ENCODE results near the gene ISCU.

ISCU gene

GRCh38 chr12:108562348-108563135 lies at the start of gene ISCU:
TSS of gene ISCU (plus strand) at chr12:108562596. CDS start at chr12:108562623, 27 bp downstream.
- TF ChIP-seq, protein P1, sequence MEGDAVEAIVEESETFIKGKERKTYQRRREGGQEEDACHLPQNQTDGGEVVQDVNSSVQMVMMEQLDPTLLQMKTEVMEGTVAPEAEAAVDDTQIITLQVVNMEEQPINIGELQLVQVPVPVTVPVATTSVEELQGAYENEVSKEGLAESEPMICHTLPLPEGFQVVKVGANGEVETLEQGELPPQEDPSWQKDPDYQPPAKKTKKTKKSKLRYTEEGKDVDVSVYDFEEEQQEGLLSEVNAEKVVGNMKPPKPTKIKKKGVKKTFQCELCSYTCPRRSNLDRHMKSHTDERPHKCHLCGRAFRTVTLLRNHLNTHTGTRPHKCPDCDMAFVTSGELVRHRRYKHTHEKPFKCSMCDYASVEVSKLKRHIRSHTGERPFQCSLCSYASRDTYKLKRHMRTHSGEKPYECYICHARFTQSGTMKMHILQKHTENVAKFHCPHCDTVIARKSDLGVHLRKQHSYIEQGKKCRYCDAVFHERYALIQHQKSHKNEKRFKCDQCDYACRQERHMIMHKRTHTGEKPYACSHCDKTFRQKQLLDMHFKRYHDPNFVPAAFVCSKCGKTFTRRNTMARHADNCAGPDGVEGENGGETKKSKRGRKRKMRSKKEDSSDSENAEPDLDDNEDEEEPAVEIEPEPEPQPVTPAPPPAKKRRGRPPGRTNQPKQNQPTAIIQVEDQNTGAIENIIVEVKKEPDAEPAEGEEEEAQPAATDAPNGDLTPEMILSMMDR (IDR thresholded peaks at IDR 0.05): no peak

DNA sequence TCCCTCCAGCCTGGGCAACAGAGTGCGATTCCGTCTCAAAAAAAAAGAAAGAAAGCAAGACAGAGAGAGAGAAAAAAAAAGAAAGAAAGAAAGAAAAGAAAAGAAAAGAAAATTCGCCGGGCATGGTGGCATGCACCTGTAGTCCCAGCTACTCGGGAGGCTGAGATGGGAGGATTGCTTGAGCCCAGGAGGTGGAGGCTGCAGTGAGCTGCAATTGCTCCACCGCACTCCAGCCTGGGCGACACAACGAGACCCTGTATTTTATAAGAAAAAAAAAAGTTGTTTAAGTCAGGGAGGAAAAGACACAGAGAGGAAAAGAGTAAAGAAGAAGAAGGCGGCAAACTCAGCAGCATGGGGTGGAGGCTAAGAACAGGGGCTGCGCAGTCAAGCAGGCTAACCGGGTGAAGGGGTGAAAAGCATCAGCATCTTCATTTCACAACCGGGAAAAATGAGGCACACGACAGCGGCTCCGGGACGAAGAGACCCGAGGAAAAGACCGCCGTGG lies 47.9 kb upstream of the ISCU start:
- TF ChIP-seq, protein P1 (IDR thresholded peaks at IDR 0.05): no peak

DNA sequence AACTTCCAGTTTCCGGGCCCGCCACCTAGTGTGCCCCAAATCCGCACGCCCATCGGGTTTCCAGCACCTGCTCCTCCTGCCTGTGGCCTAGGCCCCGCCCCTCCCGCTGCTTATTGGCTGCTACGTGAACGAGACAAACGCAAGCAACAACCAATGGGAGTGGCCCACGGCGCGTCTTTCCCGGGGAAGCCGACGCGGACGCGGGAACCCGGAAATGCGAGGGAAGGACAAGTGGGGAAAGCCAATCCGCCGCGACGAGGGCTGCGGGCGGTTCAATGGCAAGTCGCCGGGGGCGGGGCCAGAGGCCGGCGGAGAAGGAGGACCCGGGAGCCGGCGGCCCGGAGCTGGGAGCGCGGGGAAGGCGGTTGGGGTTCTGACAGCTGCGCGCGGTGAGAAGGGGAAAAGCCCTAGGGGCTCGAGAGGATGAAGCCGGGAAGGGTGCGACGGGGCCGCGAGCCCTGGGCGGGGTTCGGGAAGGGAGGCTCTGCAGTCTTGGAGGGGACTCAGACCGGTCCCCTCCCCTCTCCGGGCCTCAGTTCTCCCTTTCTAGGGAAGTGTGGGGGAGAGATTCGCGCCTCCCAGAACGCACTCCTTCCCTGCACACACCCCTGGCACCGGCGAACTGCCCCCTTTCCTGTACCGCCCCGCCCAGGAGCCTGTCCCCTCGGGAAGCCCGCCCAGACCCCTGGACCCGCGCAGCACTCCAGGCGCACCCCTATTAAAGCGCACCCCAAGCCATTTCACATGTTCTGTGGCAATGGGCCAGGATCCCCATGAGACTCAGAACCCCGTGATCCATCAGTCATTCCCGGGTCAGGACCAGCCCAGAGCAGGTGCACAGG lies 47.2 kb upstream of the ISCU start, which contains the start of gene FICD:
TSS of gene FICD (plus strand) at position 305 of the 842 bp plus-strand sequence. CDS start 1,696 bp downstream, outside the sequence.
- TF ChIP-seq, protein P1 (IDR thresholded peaks at IDR 0.05): no peak

DNA sequence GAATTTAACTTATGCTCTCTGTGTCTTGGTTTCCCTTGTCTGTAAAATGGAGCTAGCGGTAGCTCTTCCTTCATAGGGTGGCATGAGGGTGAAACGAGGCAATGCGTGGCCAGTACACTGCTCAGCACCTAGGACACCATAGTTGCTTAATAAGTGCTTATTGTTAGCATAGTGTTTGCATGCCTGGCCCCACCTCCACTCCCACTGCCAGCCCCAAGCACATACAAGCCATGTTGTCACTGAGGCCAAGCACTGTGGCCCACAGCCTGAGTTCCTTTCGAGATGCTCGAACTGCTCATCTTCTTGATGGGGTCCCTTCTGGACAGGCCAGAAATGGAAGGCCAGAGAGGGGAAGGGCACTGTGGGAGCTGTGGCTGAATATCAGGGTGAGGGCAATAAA lies 46.5 kb upstream of the ISCU start:
- TF ChIP-seq, protein P1 (IDR thresholded peaks at IDR 0.05): no peak

- TF ChIP-seq, protein P1 (IDR thresholded peaks at IDR 0.05): no peak
These were observed 45.7 kb upstream of the ISCU start for GRCh38 chr12:108516511-108517275.

DNA sequence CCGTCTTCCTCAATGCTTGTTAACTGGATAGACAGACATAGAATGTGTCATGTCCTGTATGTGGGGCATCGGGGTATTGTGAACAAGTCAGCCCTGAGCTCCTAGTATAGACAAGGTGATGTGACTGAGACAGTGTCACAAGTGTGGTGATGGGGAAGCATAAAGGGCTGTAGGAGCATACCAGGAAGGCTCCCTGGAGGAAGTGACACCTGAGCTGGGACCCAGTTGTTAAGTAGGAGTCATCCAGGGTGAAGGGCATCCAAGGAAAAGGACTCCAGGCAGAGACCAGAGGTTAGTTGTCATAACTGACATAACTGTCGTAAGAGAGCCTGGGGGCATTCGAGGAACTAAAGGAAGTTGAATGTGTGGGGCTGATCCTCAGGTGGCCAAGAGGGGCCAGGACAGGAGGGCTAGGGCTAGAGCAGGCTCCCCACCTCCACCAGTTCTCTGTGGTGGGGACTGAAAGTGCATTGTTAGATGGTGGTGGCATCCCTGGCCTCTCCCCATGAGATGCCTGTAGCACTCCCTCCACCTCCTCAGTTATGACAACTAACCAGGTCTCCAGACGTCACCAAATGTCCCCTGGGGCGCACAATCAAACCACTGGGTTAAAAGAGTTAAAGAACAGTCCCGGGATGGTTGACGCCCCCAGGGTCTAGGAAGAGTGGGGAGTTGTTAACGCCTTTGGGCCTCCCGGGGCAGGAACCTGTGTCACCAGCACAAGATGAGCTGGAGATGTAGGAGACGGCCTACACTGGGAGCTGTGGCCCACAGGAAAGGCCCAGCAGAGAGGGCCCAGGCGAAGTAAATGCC lies 44.9 kb upstream of the ISCU start:
- TF ChIP-seq, protein P1 (IDR thresholded peaks at IDR 0.05): no peak

Measured in LNCAP (cell line).